Measurements from ENCODE around the gene FRMD5.

The FRMD5 gene

DNA sequence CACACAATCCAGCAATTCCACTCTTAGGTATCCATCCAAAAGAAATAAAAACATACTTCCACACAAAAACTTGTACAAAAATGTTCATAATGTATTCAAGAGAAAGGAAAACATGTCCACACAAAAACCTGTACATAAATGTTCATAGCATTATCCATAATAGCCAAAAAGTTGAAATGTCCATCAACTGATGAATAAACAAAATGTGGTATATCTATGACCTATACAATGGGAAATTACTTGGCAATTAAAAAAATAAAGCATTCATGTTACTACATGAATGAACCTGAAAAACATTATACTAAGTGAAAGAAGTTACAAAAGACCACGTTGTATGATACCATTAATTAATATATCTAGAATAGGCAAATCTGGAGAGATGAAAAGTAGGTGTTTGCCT is 17.9 kb downstream of the FRMD5 start:
- TF ChIP-seq SIN3A (IDR thresholded peaks at IDR 0.05; ENCODE audit: borderline replicate concordance, insufficient read depth, low read length) (no peak), FOXP2 (optimal IDR thresholded peaks at IDR 0.05; ENCODE audit: borderline replicate concordance, extremely low read depth, extremely low read length, insufficient read depth) (no peak), TAF1 (IDR thresholded peaks at IDR 0.05; ENCODE audit: borderline replicate concordance, insufficient read depth, low read length) (no peak), POLR2AphosphoS5 (IDR thresholded peaks at IDR 0.05; ENCODE audit: low read depth, low read length) (no peak)
- TF ChIP-seq, protein P1, sequence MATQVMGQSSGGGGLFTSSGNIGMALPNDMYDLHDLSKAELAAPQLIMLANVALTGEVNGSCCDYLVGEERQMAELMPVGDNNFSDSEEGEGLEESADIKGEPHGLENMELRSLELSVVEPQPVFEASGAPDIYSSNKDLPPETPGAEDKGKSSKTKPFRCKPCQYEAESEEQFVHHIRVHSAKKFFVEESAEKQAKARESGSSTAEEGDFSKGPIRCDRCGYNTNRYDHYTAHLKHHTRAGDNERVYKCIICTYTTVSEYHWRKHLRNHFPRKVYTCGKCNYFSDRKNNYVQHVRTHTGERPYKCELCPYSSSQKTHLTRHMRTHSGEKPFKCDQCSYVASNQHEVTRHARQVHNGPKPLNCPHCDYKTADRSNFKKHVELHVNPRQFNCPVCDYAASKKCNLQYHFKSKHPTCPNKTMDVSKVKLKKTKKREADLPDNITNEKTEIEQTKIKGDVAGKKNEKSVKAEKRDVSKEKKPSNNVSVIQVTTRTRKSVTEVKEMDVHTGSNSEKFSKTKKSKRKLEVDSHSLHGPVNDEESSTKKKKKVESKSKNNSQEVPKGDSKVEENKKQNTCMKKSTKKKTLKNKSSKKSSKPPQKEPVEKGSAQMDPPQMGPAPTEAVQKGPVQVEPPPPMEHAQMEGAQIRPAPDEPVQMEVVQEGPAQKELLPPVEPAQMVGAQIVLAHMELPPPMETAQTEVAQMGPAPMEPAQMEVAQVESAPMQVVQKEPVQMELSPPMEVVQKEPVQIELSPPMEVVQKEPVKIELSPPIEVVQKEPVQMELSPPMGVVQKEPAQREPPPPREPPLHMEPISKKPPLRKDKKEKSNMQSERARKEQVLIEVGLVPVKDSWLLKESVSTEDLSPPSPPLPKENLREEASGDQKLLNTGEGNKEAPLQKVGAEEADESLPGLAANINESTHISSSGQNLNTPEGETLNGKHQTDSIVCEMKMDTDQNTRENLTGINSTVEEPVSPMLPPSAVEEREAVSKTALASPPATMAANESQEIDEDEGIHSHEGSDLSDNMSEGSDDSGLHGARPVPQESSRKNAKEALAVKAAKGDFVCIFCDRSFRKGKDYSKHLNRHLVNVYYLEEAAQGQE (IDR thresholded peaks at IDR 0.05; ENCODE audit: insufficient read depth in 1 of 2, low read depth in 2 of 2, low read length in 2 of 2): no peak

DNA sequence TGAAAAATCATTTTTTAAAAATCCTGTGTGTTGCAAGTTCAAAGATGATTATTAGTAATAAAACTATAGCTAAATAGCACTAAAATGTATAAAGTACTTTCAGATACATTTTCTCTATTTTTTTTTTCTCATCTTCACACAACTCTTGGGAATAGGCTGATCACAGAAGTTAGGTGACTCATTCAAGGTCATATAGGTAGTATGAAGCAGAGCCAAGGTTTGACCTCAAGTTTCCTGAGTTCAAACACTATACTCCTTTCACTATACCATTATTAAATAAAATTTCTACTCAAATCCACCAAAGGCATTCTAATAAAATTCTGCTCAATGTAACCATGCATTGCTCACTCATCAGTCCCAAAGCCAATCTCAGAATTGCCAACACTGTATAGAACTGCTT is 21.3 kb downstream of the FRMD5 start:
- TF ChIP-seq TAF1 (IDR thresholded peaks at IDR 0.05; ENCODE audit: borderline replicate concordance, insufficient read depth, low read length) (no peak), FOXP2 (optimal IDR thresholded peaks at IDR 0.05; ENCODE audit: borderline replicate concordance, extremely low read depth, extremely low read length, insufficient read depth) (no peak), POLR2AphosphoS5 (IDR thresholded peaks at IDR 0.05; ENCODE audit: low read depth, low read length) (no peak), SIN3A (IDR thresholded peaks at IDR 0.05; ENCODE audit: borderline replicate concordance, insufficient read depth, low read length) (no peak)
- TF ChIP-seq, protein P1 (IDR thresholded peaks at IDR 0.05; ENCODE audit: insufficient read depth in 1 of 2, low read depth in 2 of 2, low read length in 2 of 2): no peak

DNA sequence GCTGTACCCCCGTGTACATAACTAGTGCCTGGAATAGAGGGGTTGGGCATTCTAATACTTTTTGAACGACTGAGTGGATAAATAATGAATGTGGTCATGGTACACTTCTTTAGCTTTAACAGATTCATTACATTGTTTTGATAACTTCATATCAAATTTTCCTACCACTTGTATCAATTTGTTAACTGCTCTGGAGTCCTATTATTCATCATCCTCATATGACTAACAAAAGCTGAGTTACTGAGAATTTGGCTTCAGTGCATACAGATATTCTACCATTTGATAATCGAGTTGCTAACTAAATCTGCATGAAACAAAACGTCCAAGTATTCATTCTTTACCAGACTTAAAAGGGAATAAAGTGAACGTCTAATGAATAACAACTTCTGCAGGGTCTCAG is 31.7 kb downstream of the FRMD5 start:
- no peak for TF ChIP-seq FOXP2 (optimal IDR thresholded peaks at IDR 0.05; ENCODE audit: borderline replicate concordance, extremely low read depth, extremely low read length, insufficient read depth)
- TF ChIP-seq SIN3A (IDR thresholded peaks at IDR 0.05; ENCODE audit: borderline replicate concordance, insufficient read depth, low read length): no peak
- TF ChIP-seq TAF1 (IDR thresholded peaks at IDR 0.05; ENCODE audit: borderline replicate concordance, insufficient read depth, low read length): no peak
- TF ChIP-seq, protein P1 (IDR thresholded peaks at IDR 0.05; ENCODE audit: insufficient read depth in 1 of 2, low read depth in 2 of 2, low read length in 2 of 2): no peak
- TF ChIP-seq POLR2AphosphoS5 (IDR thresholded peaks at IDR 0.05; ENCODE audit: low read depth, low read length): no peak

DNA sequence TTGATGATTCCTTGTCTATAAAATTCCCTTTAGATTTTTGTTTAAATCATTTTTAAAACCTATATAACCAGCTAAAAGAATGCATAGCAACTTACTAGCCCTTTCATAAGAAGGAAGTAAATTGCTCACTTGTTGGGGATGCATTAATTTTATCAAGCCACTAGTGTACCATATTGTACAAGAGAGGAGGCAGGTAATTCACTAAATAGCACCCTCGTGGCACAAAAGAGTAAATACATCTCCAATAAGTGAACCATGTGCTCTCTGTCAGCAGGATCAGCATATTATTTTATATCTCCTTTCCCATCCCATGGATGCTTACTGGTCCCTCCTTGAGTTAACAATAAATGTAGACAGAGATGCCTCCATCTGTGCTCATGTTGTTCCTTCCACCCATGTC is 34.3 kb downstream of the FRMD5 start:
- TF ChIP-seq FOXP2 (optimal IDR thresholded peaks at IDR 0.05; ENCODE audit: borderline replicate concordance, extremely low read depth, extremely low read length, insufficient read depth) (no peak), TAF1 (IDR thresholded peaks at IDR 0.05; ENCODE audit: borderline replicate concordance, insufficient read depth, low read length) (no peak), POLR2AphosphoS5 (IDR thresholded peaks at IDR 0.05; ENCODE audit: low read depth, low read length) (no peak), SIN3A (IDR thresholded peaks at IDR 0.05; ENCODE audit: borderline replicate concordance, insufficient read depth, low read length) (no peak)
- TF ChIP-seq, protein P1 (IDR thresholded peaks at IDR 0.05; ENCODE audit: insufficient read depth in 1 of 2, low read depth in 2 of 2, low read length in 2 of 2): no peak

DNA sequence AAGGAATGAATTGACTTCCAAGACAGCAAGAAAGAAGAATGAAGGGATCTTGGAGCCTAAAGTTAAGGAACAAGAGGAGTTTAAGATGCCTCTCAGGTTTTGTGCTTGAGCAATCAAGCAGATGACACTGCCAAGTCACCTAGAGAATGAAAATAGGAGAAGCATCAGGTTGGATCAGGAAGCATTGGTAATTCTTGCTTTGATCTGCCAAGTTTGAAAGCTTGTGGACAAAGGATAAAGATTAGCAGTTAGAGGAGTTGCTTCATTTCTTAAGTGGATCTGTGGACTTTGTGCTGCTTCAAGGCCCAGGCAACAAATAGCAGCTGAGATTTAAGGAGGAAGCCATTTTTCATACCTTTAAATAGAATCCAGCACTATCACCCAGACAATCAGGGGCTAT is 35.6 kb downstream of the FRMD5 start:
- TF ChIP-seq, protein P1 (IDR thresholded peaks at IDR 0.05; ENCODE audit: insufficient read depth in 1 of 2, low read depth in 2 of 2, low read length in 2 of 2): no peak
- TF ChIP-seq SIN3A (IDR thresholded peaks at IDR 0.05; ENCODE audit: borderline replicate concordance, insufficient read depth, low read length) (no peak), FOXP2 (optimal IDR thresholded peaks at IDR 0.05; ENCODE audit: borderline replicate concordance, extremely low read depth, extremely low read length, insufficient read depth) (no peak), TAF1 (IDR thresholded peaks at IDR 0.05; ENCODE audit: borderline replicate concordance, insufficient read depth, low read length) (no peak), POLR2AphosphoS5 (IDR thresholded peaks at IDR 0.05; ENCODE audit: low read depth, low read length) (no peak)

All from PFSK-1 (cell line).